ENCODE results near the gene EGFL6. TPM values are rescaled to one million over a fixed set of nuclear protein-coding genes. Genes with fewer than 3 reads are reported as not detected.
"Not testable (repeated sequence)": the region's sequence is repeated elsewhere in the genome, so short reads cannot be mapped to it uniquely, and the experiment has no call there.

Gene EGFL6
- total RNA-seq, 1 experiment from 2014 or later: not detected

DNA sequence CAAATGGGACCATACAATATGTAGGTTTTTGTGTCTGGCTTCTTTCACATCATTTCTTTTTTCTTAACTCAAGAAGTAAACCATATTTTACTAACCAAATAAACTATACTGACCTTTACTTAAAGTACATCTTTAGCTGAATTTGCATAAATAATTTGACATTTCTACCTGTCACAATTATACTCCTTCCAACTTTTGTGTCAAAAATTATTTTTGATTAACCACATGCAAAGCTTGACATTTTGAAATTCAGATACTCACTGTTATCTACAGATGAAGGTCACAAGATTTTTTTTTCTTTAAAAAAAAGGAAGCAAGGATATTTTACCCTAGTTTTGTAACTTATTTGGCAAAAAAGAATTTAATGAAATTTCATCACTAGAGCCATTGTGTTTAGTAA, 107.5 kb downstream of the EGFL6 start:
- intact Hi-C loops (cut with micrococcal nuclease; ENCODE audit: unreplicated experiment) (no loop called here), in situ Hi-C loops (cut with HindIII; ENCODE audit: low pct_unique_long_range_greater_than_20kb, low sequenced_read_pairs) (no loop called here)

GRCh38 chrX:13679700-13680099, 110.3 kb downstream of the EGFL6 start:
- BruUV-seq (replicated peaks); H3K9me3 ChIP-seq (ENCODE audit: control insufficient read depth, insufficient read depth, low read depth, low read length); H3K4me3 ChIP-seq (ENCODE audit: low read depth in 2 of 2, low read length in 2 of 2); in situ Hi-C loops (cut with HindIII; ENCODE audit: low pct_unique_long_range_greater_than_20kb, low sequenced_read_pairs); intact Hi-C loops (cut with micrococcal nuclease; ENCODE audit: unreplicated experiment); ATAC-seq; H3K27ac ChIP-seq (ENCODE audit: low read length); H3K4me1 ChIP-seq (ENCODE audit: control insufficient read depth, insufficient read depth, low read length); DNase-seq (ENCODE audit: low read depth, low spot score); POLR2A ChIA-PET; CTCF ChIA-PET; H3K36me3 ChIP-seq (ENCODE audit: control insufficient read depth, insufficient read depth, low read length); H3K27me3 ChIP-seq (ENCODE audit: control insufficient read depth, insufficient read depth, low read length): not testable (repeated sequence)

More for the DNA sequence above, 107.5 kb downstream of the EGFL6 start:
- H3K4me3 ChIP-seq (ENCODE audit: low read depth in 2 of 2, low read length in 2 of 2): no peak overlapping the region
- no peaks in the 10 kb centered on the region for H3K4me1 ChIP-seq (ENCODE audit: control insufficient read depth, insufficient read depth, low read length)
- H3K9me3 ChIP-seq (ENCODE audit: control insufficient read depth, insufficient read depth, low read depth, low read length): no peaks in the 10 kb centered on the region
- DNase-seq (ENCODE audit: low read depth, low spot score) (no peak), ATAC-seq (no peak)
- no peaks in the 10 kb centered on the region for H3K27me3 ChIP-seq (ENCODE audit: control insufficient read depth, insufficient read depth, low read length)
- CTCF ChIA-PET: no interaction called here
- no peaks in the 10 kb centered on the region for H3K36me3 ChIP-seq (ENCODE audit: control insufficient read depth, insufficient read depth, low read length)
- TF ChIP-seq, protein P1, sequence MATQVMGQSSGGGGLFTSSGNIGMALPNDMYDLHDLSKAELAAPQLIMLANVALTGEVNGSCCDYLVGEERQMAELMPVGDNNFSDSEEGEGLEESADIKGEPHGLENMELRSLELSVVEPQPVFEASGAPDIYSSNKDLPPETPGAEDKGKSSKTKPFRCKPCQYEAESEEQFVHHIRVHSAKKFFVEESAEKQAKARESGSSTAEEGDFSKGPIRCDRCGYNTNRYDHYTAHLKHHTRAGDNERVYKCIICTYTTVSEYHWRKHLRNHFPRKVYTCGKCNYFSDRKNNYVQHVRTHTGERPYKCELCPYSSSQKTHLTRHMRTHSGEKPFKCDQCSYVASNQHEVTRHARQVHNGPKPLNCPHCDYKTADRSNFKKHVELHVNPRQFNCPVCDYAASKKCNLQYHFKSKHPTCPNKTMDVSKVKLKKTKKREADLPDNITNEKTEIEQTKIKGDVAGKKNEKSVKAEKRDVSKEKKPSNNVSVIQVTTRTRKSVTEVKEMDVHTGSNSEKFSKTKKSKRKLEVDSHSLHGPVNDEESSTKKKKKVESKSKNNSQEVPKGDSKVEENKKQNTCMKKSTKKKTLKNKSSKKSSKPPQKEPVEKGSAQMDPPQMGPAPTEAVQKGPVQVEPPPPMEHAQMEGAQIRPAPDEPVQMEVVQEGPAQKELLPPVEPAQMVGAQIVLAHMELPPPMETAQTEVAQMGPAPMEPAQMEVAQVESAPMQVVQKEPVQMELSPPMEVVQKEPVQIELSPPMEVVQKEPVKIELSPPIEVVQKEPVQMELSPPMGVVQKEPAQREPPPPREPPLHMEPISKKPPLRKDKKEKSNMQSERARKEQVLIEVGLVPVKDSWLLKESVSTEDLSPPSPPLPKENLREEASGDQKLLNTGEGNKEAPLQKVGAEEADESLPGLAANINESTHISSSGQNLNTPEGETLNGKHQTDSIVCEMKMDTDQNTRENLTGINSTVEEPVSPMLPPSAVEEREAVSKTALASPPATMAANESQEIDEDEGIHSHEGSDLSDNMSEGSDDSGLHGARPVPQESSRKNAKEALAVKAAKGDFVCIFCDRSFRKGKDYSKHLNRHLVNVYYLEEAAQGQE (IDR thresholded peaks at IDR 0.05; ENCODE audit: insufficient read depth in 1 of 2, low read depth in 2 of 2, low read length in 1 of 2): no peak
- no peak for TF ChIP-seq TCF7L2 (IDR thresholded peaks at IDR 0.05; ENCODE audit: low read depth, low read length)
- no peak for TF ChIP-seq CTCF (IDR thresholded peaks at IDR 0.05)
- no peak for TF ChIP-seq SIN3A (IDR thresholded peaks at IDR 0.05; ENCODE audit: borderline replicate concordance, insufficient read depth, low read depth, low read length)
- TF ChIP-seq POLR2AphosphoS5 (IDR thresholded peaks at IDR 0.05; ENCODE audit: low read depth, low read length): no peak
- POLR2A ChIA-PET: no interaction called here
- no peak overlapping the region for H3K27ac ChIP-seq (ENCODE audit: low read length)
- BruUV-seq (replicated peaks): no TSS peak

- ChIA-PET POLR2A (no interaction called here), CTCF (no interaction called here)
- TF ChIP-seq TCF7L2 (IDR thresholded peaks at IDR 0.05; ENCODE audit: low read depth, low read length) (no peak), POLR2AphosphoS5 (IDR thresholded peaks at IDR 0.05; ENCODE audit: low read depth, low read length) (no peak), CTCF (IDR thresholded peaks at IDR 0.05) (no peak), SIN3A (IDR thresholded peaks at IDR 0.05; ENCODE audit: borderline replicate concordance, insufficient read depth, low read depth, low read length) (no peak)
- TF ChIP-seq, protein P1 (IDR thresholded peaks at IDR 0.05; ENCODE audit: insufficient read depth in 1 of 2, low read depth in 2 of 2, low read length in 1 of 2): no peak
- no peak overlapping the region for H3K27ac ChIP-seq (ENCODE audit: low read length)
- in situ Hi-C loops (cut with HindIII; ENCODE audit: low pct_unique_long_range_greater_than_20kb, low sequenced_read_pairs): no loop called here
- DNase-seq (ENCODE audit: low read depth, low spot score): no peak
- no peak overlapping the region for H3K4me3 ChIP-seq (ENCODE audit: low read depth in 2 of 2, low read length in 2 of 2)
- no peak for ATAC-seq
- intact Hi-C loops (cut with micrococcal nuclease; ENCODE audit: unreplicated experiment): no loop called here
- BruUV-seq (replicated peaks): no TSS peak
- H3K36me3 ChIP-seq (ENCODE audit: control insufficient read depth, insufficient read depth, low read length): no peaks in the 10 kb centered on the region
- no peaks in the 10 kb centered on the region for H3K9me3 ChIP-seq (ENCODE audit: control insufficient read depth, insufficient read depth, low read depth, low read length)
- H3K4me1 ChIP-seq (ENCODE audit: control insufficient read depth, insufficient read depth, low read length): no peaks in the 10 kb centered on the region
- H3K27me3 ChIP-seq (ENCODE audit: control insufficient read depth, insufficient read depth, low read length): no peaks in the 10 kb centered on the region
Observed at GRCh38 chrX:13681595-13681994, 112.2 kb downstream of the EGFL6 start.
